ENCODE measurements around the gene TNP2.

The TNP2 gene

GRCh38 chr16:11274964-11275363 is 5.8 kb upstream of the TNP2 start:
- Histone ChIP-seq H3K36me3 (ENCODE audit: insufficient read depth, low read length) (no peaks in the 10 kb centered on the region), H2AFZ (ENCODE audit: low read depth, low read length) (no peak overlapping the region), H3K4me2 (ENCODE audit: insufficient read depth, low read length) (no peak overlapping the region), H3K27me3 (ENCODE audit: insufficient read depth, low read length, poor library complexity) (no peaks in the 10 kb centered on the region), H3K27ac (ENCODE audit: low read length) (no peak overlapping the region), H3K4me1 (ENCODE audit: insufficient read depth, low read length) (no peaks in the 10 kb centered on the region), H3K9ac (ENCODE audit: low read depth, low read length) (no peak overlapping the region), H4K20me1 (ENCODE audit: insufficient read depth, low read length) (no peaks in the 10 kb centered on the region), H3K9me3 (ENCODE audit: insufficient read depth, low read length, severe bottlenecking) (no peaks in the 10 kb centered on the region), H3K79me2 (ENCODE audit: insufficient read depth, low read length) (no peaks in the 10 kb centered on the region), H3K4me3 (ENCODE audit: low read depth in 1 of 2, low read length in 2 of 2) (no peak overlapping the region)
- DNase-seq (no peak), ATAC-seq (ENCODE audit: insufficient read depth, low read depth) (no peak)
- TF ChIP-seq, protein P1, sequence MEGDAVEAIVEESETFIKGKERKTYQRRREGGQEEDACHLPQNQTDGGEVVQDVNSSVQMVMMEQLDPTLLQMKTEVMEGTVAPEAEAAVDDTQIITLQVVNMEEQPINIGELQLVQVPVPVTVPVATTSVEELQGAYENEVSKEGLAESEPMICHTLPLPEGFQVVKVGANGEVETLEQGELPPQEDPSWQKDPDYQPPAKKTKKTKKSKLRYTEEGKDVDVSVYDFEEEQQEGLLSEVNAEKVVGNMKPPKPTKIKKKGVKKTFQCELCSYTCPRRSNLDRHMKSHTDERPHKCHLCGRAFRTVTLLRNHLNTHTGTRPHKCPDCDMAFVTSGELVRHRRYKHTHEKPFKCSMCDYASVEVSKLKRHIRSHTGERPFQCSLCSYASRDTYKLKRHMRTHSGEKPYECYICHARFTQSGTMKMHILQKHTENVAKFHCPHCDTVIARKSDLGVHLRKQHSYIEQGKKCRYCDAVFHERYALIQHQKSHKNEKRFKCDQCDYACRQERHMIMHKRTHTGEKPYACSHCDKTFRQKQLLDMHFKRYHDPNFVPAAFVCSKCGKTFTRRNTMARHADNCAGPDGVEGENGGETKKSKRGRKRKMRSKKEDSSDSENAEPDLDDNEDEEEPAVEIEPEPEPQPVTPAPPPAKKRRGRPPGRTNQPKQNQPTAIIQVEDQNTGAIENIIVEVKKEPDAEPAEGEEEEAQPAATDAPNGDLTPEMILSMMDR (IDR thresholded peaks at IDR 0.05; ENCODE audit: borderline replicate concordance, extremely low read depth, low read length, poor library complexity, severe bottlenecking): no peak
- no peak for TF ChIP-seq EZH2 (IDR thresholded peaks at IDR 0.05; ENCODE audit: borderline replicate concordance, low read depth, low read length, severe bottlenecking)

DNA sequence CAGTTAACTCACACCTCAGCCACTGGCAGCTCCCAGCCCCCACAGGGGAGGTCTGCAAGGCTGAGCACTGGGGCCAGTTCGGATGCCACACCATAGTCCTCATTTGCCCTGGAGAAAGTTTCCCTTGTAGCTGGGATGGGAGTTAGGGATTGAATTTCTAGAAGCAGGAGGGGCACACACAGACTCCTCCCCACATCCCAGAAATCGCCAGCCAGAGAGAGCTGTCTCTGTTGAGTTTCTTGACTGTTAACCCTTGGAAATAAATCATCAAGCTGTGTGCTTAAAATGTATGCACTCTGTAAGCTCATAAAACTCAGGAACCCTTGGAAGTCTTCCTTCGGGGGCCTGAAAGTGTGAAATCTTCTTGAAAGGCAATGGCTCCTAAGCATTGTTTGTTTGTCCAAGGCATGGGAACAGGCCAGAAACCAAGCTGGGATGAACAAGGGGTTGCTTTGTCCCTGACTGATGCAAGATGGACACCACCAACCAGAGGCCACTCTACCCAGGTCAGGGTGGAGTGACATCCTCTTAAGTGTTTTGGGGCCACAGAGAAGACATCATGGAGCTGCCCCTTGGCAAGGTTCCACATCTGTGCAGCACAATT is 4.7 kb upstream of the TNP2 start:
- Histone ChIP-seq H3K9me3 (ENCODE audit: insufficient read depth, low read length, severe bottlenecking) (no peaks in the 10 kb centered on the region), H3K79me2 (ENCODE audit: insufficient read depth, low read length) (no peaks in the 10 kb centered on the region)
- ATAC-seq (ENCODE audit: insufficient read depth, low read depth): no peak

GRCh38 chr16:11272921-11273720 is 4.0 kb upstream of the TNP2 start, which contains the start of gene PRM3:
Gene PRM3, minus strand, starts transcription at chr16:11273629. Its CDS starts 34 bp downstream, at chr16:11273595.
- ATAC-seq (ENCODE audit: insufficient read depth, low read depth) (no peak), DNase-seq (no peak)
- Histone ChIP-seq H3K4me3 (ENCODE audit: low read depth in 1 of 2, low read length in 2 of 2) (no peak within 1 kb of the TSS), H3K4me2 (ENCODE audit: insufficient read depth, low read length) (no peak within 1 kb of the TSS), H4K20me1 (ENCODE audit: insufficient read depth, low read length) (no peaks in the 10 kb centered on the region), H3K27ac (ENCODE audit: low read length) (no peak within 1 kb of the TSS), H3K27me3 (ENCODE audit: insufficient read depth, low read length, poor library complexity) (no peaks in the 10 kb centered on the region), H3K9ac (ENCODE audit: low read depth, low read length) (no peak within 1 kb of the TSS), H3K4me1 (ENCODE audit: insufficient read depth, low read length) (no peaks in the 10 kb centered on the region), H3K9me3 (ENCODE audit: insufficient read depth, low read length, severe bottlenecking) (no peaks in the 10 kb centered on the region), H3K36me3 (ENCODE audit: insufficient read depth, low read length) (no peaks in the 10 kb centered on the region), H2AFZ (ENCODE audit: low read depth, low read length) (no peak within 1 kb of the TSS), H3K79me2 (ENCODE audit: insufficient read depth, low read length) (no peaks in the 10 kb centered on the region)
- no peak for TF ChIP-seq EZH2 (IDR thresholded peaks at IDR 0.05; ENCODE audit: borderline replicate concordance, low read depth, low read length, severe bottlenecking)
- TF ChIP-seq, protein P1 (IDR thresholded peaks at IDR 0.05; ENCODE audit: borderline replicate concordance, extremely low read depth, low read length, poor library complexity, severe bottlenecking): no peak

More for the DNA sequence above, 4.7 kb upstream of the TNP2 start:
- Histone ChIP-seq H3K36me3 (ENCODE audit: insufficient read depth, low read length) (no peaks in the 10 kb centered on the region), H3K9ac (ENCODE audit: low read depth, low read length) (no peak overlapping the region), H2AFZ (ENCODE audit: low read depth, low read length) (no peak overlapping the region), H3K4me3 (ENCODE audit: low read depth in 1 of 2, low read length in 2 of 2) (no peak overlapping the region), H4K20me1 (ENCODE audit: insufficient read depth, low read length) (no peaks in the 10 kb centered on the region), H3K27ac (ENCODE audit: low read length) (no peak overlapping the region), H3K27me3 (ENCODE audit: insufficient read depth, low read length, poor library complexity) (no peaks in the 10 kb centered on the region), H3K4me1 (ENCODE audit: insufficient read depth, low read length) (no peaks in the 10 kb centered on the region), H3K4me2 (ENCODE audit: insufficient read depth, low read length) (no peak overlapping the region)
- DNase-seq: no peak
- TF ChIP-seq, protein P1 (IDR thresholded peaks at IDR 0.05; ENCODE audit: borderline replicate concordance, extremely low read depth, low read length, poor library complexity, severe bottlenecking): no peak
- no peak for TF ChIP-seq EZH2 (IDR thresholded peaks at IDR 0.05; ENCODE audit: borderline replicate concordance, low read depth, low read length, severe bottlenecking)
